Aorta (tissue), 5 donors: ENCODE data around the gene PTPRB. TPM values are rescaled to one million over a fixed set of nuclear protein-coding genes. Genes with fewer than 3 reads are reported as not detected.

ENCODE experiments used
- ATAC-seq: fragments of 200-7000 bp; cut with Tn5 transposase; one replicate; pipeline ENCODE4 v1.9.1; 2022; ENCODE audit warnings: moderate library complexity; ENCODE audit not compliant: low FRiP score
- DNase-seq, 2 donors: peaks; one replicate each; pipeline ENCODE4 v3.0.0-alpha.2; 2020
- H3K27ac ChIP-seq, 2 donors: one replicate each; pipeline ENCODE4 v1.5.1; 2013; ENCODE audit warnings: low read length in 2 of 2, mild to moderate bottlenecking in 2 of 2, moderate library complexity in 2 of 2, control low read depth in 1 of 2, inconsistent platforms in 1 of 2, low read depth in 1 of 2
- H3K27me3 ChIP-seq, 2 donors: one replicate each; pipeline ENCODE4 v1.6.1; 2013; ENCODE audit warnings: control low read depth in 1 of 2, low read length in 1 of 2, mild to moderate bottlenecking in 1 of 2, moderate library complexity in 1 of 2; ENCODE audit not compliant: insufficient read depth in 2 of 2, control insufficient read depth in 1 of 2
- H3K36me3 ChIP-seq, 2 donors: one replicate each; pipeline ENCODE4 v1.6.1; 2013; ENCODE audit warnings: control low read depth in 1 of 2, low read length in 1 of 2, mild to moderate bottlenecking in 1 of 2; ENCODE audit not compliant: insufficient read depth in 2 of 2, control insufficient read depth in 1 of 2
- H3K4me1 ChIP-seq, 2 donors: one replicate each; pipeline ENCODE4 v1.6.1; 2013; ENCODE audit warnings: low read length in 2 of 2, control low read depth in 1 of 2, mild to moderate bottlenecking in 1 of 2, moderate library complexity in 1 of 2; ENCODE audit not compliant: insufficient read depth in 2 of 2, control insufficient read depth in 1 of 2
- H3K4me3 ChIP-seq, 2 donors: one replicate each; pipeline ENCODE4 v1.5.1; 2013; ENCODE audit warnings: low read length in 2 of 2, control low read depth in 1 of 2, mild to moderate bottlenecking in 1 of 2
- H3K9me3 ChIP-seq: one replicate; pipeline ENCODE4 v1.6.1; 2013; ENCODE audit warnings: mild to moderate bottlenecking, low read length; ENCODE audit not compliant: control insufficient read depth
- WGBS, 2 donors: extraction: QIAGEN DNeasy Blood & Tissue Kit; methylation state at CpG; one replicate each; pipeline ENCODE4 v1.1.7; 2013; 5-methylcytosine and 5-hydroxymethylcytosine counted together
- intact Hi-C, 2 donors: fragments of 100-400 bp; cut with DNase I; formaldehyde crosslinking; loops; one replicate each; pipeline versions ENCODE4 v1.14.2 to v1.15.0; 2022
- polyA plus RNA-seq, 2 donors: library from polyadenylated mRNA; stranded (reverse); fragments of 200-250 nt; gene quantifications; one replicate each; pipeline ENCODE4 v1.2.3, GENCODE V29; 2013
- total RNA-seq, 2 donors: library from RNA; stranded (reverse); fragmentation: NEBNext Ultra II Directional; extraction: Animal tissue kit (Norgen Biotek cat#: 25700); gene quantifications; one replicate each; pipeline ENCODE4 v1.2.1, GENCODE V29; 2021
- donor health status: healthy with polysubstance abuse.
- donor health status: Bipolar disorder and iron deficiency.
- donor health status: DM: no; HTN: no; CAD: no.
- donor health status: DM: no; HTN: no; CAD: no.
- donor health status: DM: yes; HTN: yes; CAD: no.

PTPRB gene
- total and polyA plus RNA-seq, 4 donors = 0.25 to 53.2 (median 20.1) TPM

DNA sequence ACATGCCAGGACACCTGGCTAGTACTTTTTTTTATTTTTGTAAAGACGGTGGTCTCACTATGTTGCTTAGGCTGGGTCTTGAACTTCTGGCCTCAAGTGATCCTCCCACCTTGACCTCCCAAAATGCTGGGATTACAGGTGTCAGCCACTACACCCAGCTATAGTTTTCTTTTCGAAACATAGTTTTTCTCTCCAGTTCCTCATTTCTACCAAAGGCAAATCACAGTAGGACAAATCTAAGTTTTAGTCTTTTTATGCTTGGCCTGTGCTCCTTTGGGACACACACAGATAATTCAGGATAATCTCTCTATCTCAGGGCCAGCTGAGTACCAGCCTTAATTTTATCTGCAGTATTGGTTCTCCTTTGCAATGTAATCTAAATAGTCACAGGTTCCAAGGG, 170.5 kb downstream of the PTPRB start:
- no peak overlapping the region for H3K27ac ChIP-seq
- H3K36me3 ChIP-seq = no peaks in the 10 kb centered on the region
- H3K9me3 ChIP-seq = peaks cover 2% of the 10 kb centered on the region
- no peak for ATAC-seq
- H3K4me1 ChIP-seq = no peaks in the 10 kb centered on the region
- whole genome bisulfite sequencing, 2 donors = 90 to 96% methylated on average over 2 of the region's 2 CpGs
- DNase-seq = no peak
- no peak overlapping the region for H3K4me3 ChIP-seq
- no peaks in the 10 kb centered on the region for H3K27me3 ChIP-seq
- intact Hi-C loops = no loop called here
